CD4-positive, alpha-beta memory T cell (primary cell): Measurements from ENCODE around the gene GTPBP3. TPM values are rescaled to one million over a fixed set of nuclear protein-coding genes. Genes with fewer than 3 reads are reported as not detected.

Experiments used
- CTCF ChIA-PET: fragments of 350-600 bp; sonication (Branson Sonifier 250); formaldehyde crosslinking; loops from one replicate; lab custom pipeline; 2021; ENCODE audit warnings: inconsistent platforms; ENCODE audit not compliant: partially characterized antibody; lab: Charles Lee
- POLR2A ChIA-PET: fragments of 350-600 bp; sonication (Branson Sonifier 250); formaldehyde crosslinking; loops from one replicate; lab custom pipeline; 2021; ENCODE audit not compliant: partially characterized antibody; lab: Charles Lee
- DNase-seq, 5 donors: peaks; one replicate each; pipeline versions ENCODE4 v3.0.0 to v3.0.0-alpha.2; 2020 to 2022; ENCODE audit warnings: mixed read lengths in 1 of 5
- H3K27ac ChIP-seq: one replicate; pipeline ENCODE4 v1.7.0; 2013; ENCODE audit warnings: low read depth, low read length
- H3K27me3 ChIP-seq: 2 replicates; pipeline ENCODE4 v1.7.0; 2013; ENCODE audit warnings: mild to moderate bottlenecking, low read length, moderate library complexity; ENCODE audit not compliant: insufficient read depth
- H3K36me3 ChIP-seq: 2 replicates; pipeline ENCODE4 v1.7.0; 2013; ENCODE audit warnings: mild to moderate bottlenecking, low read length, moderate library complexity; ENCODE audit not compliant: insufficient read depth
- H3K4me1 ChIP-seq: 2 replicates; pipeline ENCODE4 v1.7.0; 2013; ENCODE audit warnings: mild to moderate bottlenecking, low read length, moderate library complexity; ENCODE audit not compliant: insufficient read depth
- H3K4me3 ChIP-seq, 2 donors: one replicate each; pipeline ENCODE4 v1.7.0; 2013; ENCODE audit warnings: low read length in 2 of 2, mild to moderate bottlenecking in 1 of 2
- H3K9me3 ChIP-seq, 2 donors: one replicate each; pipeline ENCODE4 v1.7.0; 2013; ENCODE audit warnings: low read length in 2 of 2, control low read depth in 1 of 2; ENCODE audit not compliant: control insufficient read depth in 1 of 2
- H3K27ac Mint-ChIP-seq, 7 donors: one replicate each; pipeline ENCODE4 v1.8.0; 2020 to 2021; ENCODE audit warnings: mixed read lengths in 7 of 7, mild to moderate bottlenecking in 6 of 7, inconsistent platforms in 3 of 7, moderate library complexity in 3 of 7
- H3K27me3 Mint-ChIP-seq, 2 donors: one replicate each; pipeline ENCODE4 v1.8.0; 2020 to 2021; ENCODE audit warnings: mixed read lengths in 2 of 2
- H3K36me3 Mint-ChIP-seq, 2 donors: one replicate each; pipeline ENCODE4 v1.8.0; 2020 to 2021; ENCODE audit warnings: mixed read lengths in 2 of 2, inconsistent platforms in 1 of 2, mild to moderate bottlenecking in 1 of 2
- H3K4me1 Mint-ChIP-seq, 4 donors: one replicate each; pipeline ENCODE4 v1.8.0; 2020 to 2021; ENCODE audit warnings: mixed read lengths in 4 of 4, mild to moderate bottlenecking in 1 of 4
- H3K4me3 Mint-ChIP-seq, 8 donors: one replicate each; pipeline ENCODE4 v1.8.0; 2020 to 2021; ENCODE audit warnings: mixed read lengths in 8 of 8, mild to moderate bottlenecking in 7 of 8, moderate library complexity in 6 of 8, inconsistent platforms in 3 of 8
- H3K9me3 Mint-ChIP-seq, 8 donors: one replicate each; pipeline ENCODE4 v1.8.0; 2020 to 2021; ENCODE audit warnings: mixed read lengths in 8 of 8, mild to moderate bottlenecking in 5 of 8, inconsistent platforms in 3 of 8, moderate library complexity in 1 of 8
- intact Hi-C: fragments of 100-400 bp; cut with micrococcal nuclease; formaldehyde crosslinking; loops from one replicate; pipeline ENCODE4 v1.15.1; 2023
- polyA plus RNA-seq, 2 donors: library from polyadenylated mRNA; unstranded; fragments of 300-500 nt; fragmentation: Illumina TruSeq; gene quantifications; one replicate each; pipeline ENCODE4 v1.2.3, GENCODE V29; 2021
- total RNA-seq, 2 experiments: library from RNA; stranded (reverse); gene quantifications; one replicate each; pipeline ENCODE4 v1.2.3, GENCODE V29; 2021

The GTPBP3 gene
- total and polyA plus RNA-seq, 4 experiments from 2014 or later, result 6.4 to 58.4 (median 33.2) TPM

- H3K36me3 ChIP-seq, result no peaks in the 10 kb centered on the region
- H3K27ac ChIP-seq, result no peak overlapping the region
- peak overlapping the region; percentile 73 to 92 (median 80) for H3K4me3 Mint-ChIP-seq
- peaks cover 12 to 24% (median 19%) of the 10 kb centered on the region in 4 donors for H3K4me1 Mint-ChIP-seq
- no peaks in the 10 kb centered on the region for H3K9me3 ChIP-seq
- POLR2A ChIA-PET, result interaction anchor here (0.7 to 1.4 kb wide), 6 partner anchors 11 to 404 kb away, joined by 3 to 6 read pairs (median 4); partner anchors contain the start of genes BST2, HAUS8, MVB12A and MYO9B
- peak overlapping the region; percentile 29 to 69 for H3K4me3 ChIP-seq
- H3K36me3 Mint-ChIP-seq, result no peaks in the 10 kb centered on the region
- intact Hi-C loops, result loop anchor here (1.0 to 5.0 kb wide), 4 partner anchors 57 to 324 kb away; partner anchors contain the start of gene ANO8
- no peak for DNase-seq
- H3K9me3 Mint-ChIP-seq, result peaks cover 0 to 2% (median 0%) of the 10 kb centered on the region in 8 donors
- H3K27me3 ChIP-seq, result no peaks in the 10 kb centered on the region
- CTCF ChIA-PET, result interaction anchor here (0.7 to 8.0 kb wide), 13 partner anchors 12 to 179 kb away, joined by 3 to 65 read pairs (median 5); partner anchors contain the start of genes BST2, MVB12A, TMEM221 and USHBP1
- no peaks in the 10 kb centered on the region for H3K27me3 Mint-ChIP-seq
- H3K4me1 ChIP-seq, result peaks cover 27% of the 10 kb centered on the region
- H3K27ac Mint-ChIP-seq, result peak overlapping the region in 3 of 7 donors; percentile 17 to 77 (median 38)
Measured at GRCh38 chr19:17391371-17392151, 54.2 kb downstream of the GTPBP3 start.

Other genes with a start within 250 kb of the GTPBP3 start
- 10 to 100 TPM; 38.1 to 42.8 TPM for gene USE1, start 122.2 kb upstream of the GTPBP3 start, total RNA-seq
- gene USE1, start 122.2 kb upstream of the GTPBP3 start, polyA plus RNA-seq, result 10 to 100 TPM; 36.5 to 44.3 TPM
- gene OCEL1, start 111.3 kb upstream of the GTPBP3 start, total RNA-seq, result 10 to 100 TPM; 23.9 to 29.3 TPM
- 10 to 100 TPM; 37.8 to 38.0 TPM for gene OCEL1, start 111.3 kb upstream of the GTPBP3 start, polyA plus RNA-seq
- 1 to 10 TPM; 7.1 TPM for gene NR2F6, start 91.6 kb upstream of the GTPBP3 start, total RNA-seq
- gene NR2F6, start 91.6 kb upstream of the GTPBP3 start, polyA plus RNA-seq, result 1 to 10 TPM; 1.2 to 2.3 TPM
- under 1 TPM in 1 of 2 experiments, not detected in 1; 0.33 TPM for gene USHBP1, start 72.8 kb upstream of the GTPBP3 start, total RNA-seq
- under 1 TPM in 1 of 2 donors, not detected in 1; 0.10 TPM for gene USHBP1, start 72.8 kb upstream of the GTPBP3 start, polyA plus RNA-seq
- 100 to 1,000 TPM; 101 to 112 TPM for gene BABAM1, start 70.1 kb upstream of the GTPBP3 start, total RNA-seq
- 100 to 1,000 TPM in 1 of 2 donors, 10 to 100 TPM in 1; 92.0 to 171 TPM for gene BABAM1, start 70.1 kb upstream of the GTPBP3 start, polyA plus RNA-seq
- gene ANKLE1, start 55.7 kb upstream of the GTPBP3 start, total RNA-seq, result 1 to 10 TPM; 2.8 to 5.1 TPM
- gene ANKLE1, start 55.7 kb upstream of the GTPBP3 start, polyA plus RNA-seq, result under 1 TPM; 0.41 to 0.80 TPM
- gene ABHD8, start 34.1 kb upstream of the GTPBP3 start, total RNA-seq, result 10 to 100 TPM in 1 of 2 experiments, 1 to 10 TPM in 1; 9.3 to 10.1 TPM
- 1 to 10 TPM; 6.0 to 7.9 TPM for gene ABHD8, start 34.1 kb upstream of the GTPBP3 start, polyA plus RNA-seq
- 10 to 100 TPM; 69.4 to 74.1 TPM for gene MRPL34, start 31.7 kb upstream of the GTPBP3 start, total RNA-seq
- 100 to 1,000 TPM; 231 to 250 TPM for gene MRPL34, start 31.7 kb upstream of the GTPBP3 start, polyA plus RNA-seq
- 10 to 100 TPM; 36.4 to 42.6 TPM for gene DDA1, start 28.0 kb upstream of the GTPBP3 start, total RNA-seq
- gene DDA1, start 28.0 kb upstream of the GTPBP3 start, polyA plus RNA-seq, result 10 to 100 TPM; 31.6 to 42.6 TPM
- gene ANO8, start 2.7 kb upstream of the GTPBP3 start, total RNA-seq, result 10 to 100 TPM; 17.7 to 21.5 TPM
- under 1 TPM in 1 of 2 donors, not detected in 1; 0.11 TPM for gene ANO8, start 2.7 kb upstream of the GTPBP3 start, polyA plus RNA-seq
- gene PLVAP, start 39.8 kb downstream of the GTPBP3 start, total RNA-seq, result under 1 TPM in 1 of 2 experiments, not detected in 1; 0.23 TPM
- gene PLVAP, start 39.8 kb downstream of the GTPBP3 start, polyA plus RNA-seq, result not detected
- gene CCDC194, start 56.6 kb downstream of the GTPBP3 start, total RNA-seq, result 1 to 10 TPM; 2.5 to 3.3 TPM
- not detected for gene CCDC194, start 56.6 kb downstream of the GTPBP3 start, polyA plus RNA-seq
- gene BST2, start 68.1 kb downstream of the GTPBP3 start, total RNA-seq, result 10 to 100 TPM; 55.9 TPM
- 100 to 1,000 TPM; 143 to 173 TPM for gene BST2, start 68.1 kb downstream of the GTPBP3 start, polyA plus RNA-seq
- gene MVB12A, start 82.5 kb downstream of the GTPBP3 start, total RNA-seq, result 10 to 100 TPM; 35.4 to 38.0 TPM
- 10 to 100 TPM; 29.5 to 32.6 TPM for gene MVB12A, start 82.5 kb downstream of the GTPBP3 start, polyA plus RNA-seq
- not detected for gene TMEM221, start 111.1 kb downstream of the GTPBP3 start, total RNA-seq
- gene TMEM221, start 111.1 kb downstream of the GTPBP3 start, polyA plus RNA-seq, result under 1 TPM in 1 of 2 donors, not detected in 1; 0.09 TPM
- gene NXNL1, start 123.4 kb downstream of the GTPBP3 start, total RNA-seq, result not detected
- gene NXNL1, start 123.4 kb downstream of the GTPBP3 start, polyA plus RNA-seq, result not detected
- gene SLC27A1, start 133.0 kb downstream of the GTPBP3 start, total RNA-seq, result 10 to 100 TPM in 1 of 2 experiments, 1 to 10 TPM in 1; 9.2 to 10.1 TPM
- 1 to 10 TPM; 5.2 to 6.6 TPM for gene SLC27A1, start 133.0 kb downstream of the GTPBP3 start, polyA plus RNA-seq
- 10 to 100 TPM; 76.3 to 80.0 TPM for gene PGLS, start 174.1 kb downstream of the GTPBP3 start, total RNA-seq
- 10 to 100 TPM; 39.7 to 61.1 TPM for gene PGLS, start 174.1 kb downstream of the GTPBP3 start, polyA plus RNA-seq
- 10 to 100 TPM; 68.3 to 74.7 TPM for gene COLGALT1, start 218.1 kb downstream of the GTPBP3 start, total RNA-seq
- 10 to 100 TPM; 14.1 to 24.9 TPM for gene COLGALT1, start 218.1 kb downstream of the GTPBP3 start, polyA plus RNA-seq